Right lobe of liver (tissue), 6 donors: ENCODE results near the gene ADARB2. TPM values are rescaled to one million over a fixed set of nuclear protein-coding genes. Genes with fewer than 3 reads are reported as not detected.

Experiments
- ATAC-seq, 4 donors: fragments of 200-7000 bp; cut with Tn5 transposase; one replicate each; pipeline ENCODE4 v1.9.1; 2020; ENCODE audit warnings: mild to moderate bottlenecking in 4 of 4, moderate library complexity in 4 of 4
- DNase-seq, 3 donors: peaks; one replicate each; pipeline ENCODE4 v3.0.0-alpha.2; 2020
- H3K27ac ChIP-seq, 3 donors: fragments of 200-600 bp; one replicate each; pipeline ENCODE4 v1.8.0; 2022
- H3K27me3 ChIP-seq, 2 donors: fragments of 200-600 bp; one replicate each; pipeline ENCODE4 v1.8.0; 2022
- H3K36me3 ChIP-seq, 4 donors: fragments of 200-600 bp; sonication (generic) in 1 of 4; one replicate each; pipeline versions ENCODE4 v1.5.1 to v1.8.0; 2017 to 2022; ENCODE audit warnings: control low read depth in 1 of 4
- H3K4me1 ChIP-seq, 4 donors: fragments of 200-600 bp; sonication (generic) in 1 of 4; one replicate each; pipeline versions ENCODE4 v1.5.1 to v1.8.0; 2017 to 2022; ENCODE audit warnings: control low read depth in 1 of 4
- H3K4me3 ChIP-seq, 3 donors: fragments of 200-600 bp; one replicate each; pipeline ENCODE4 v1.8.0; 2022
- H3K9me3 ChIP-seq, 4 donors: fragments of 200-600 bp; sonication (generic) in 1 of 4; one replicate each; pipeline versions ENCODE4 v1.5.1 to v1.8.0; 2017 to 2022; ENCODE audit warnings: control low read depth in 1 of 4
- POLR2A ChIP-seq: fragments of 450-650 bp; IDR thresholded peaks from one replicate; pipeline ENCODE4 v1.6.1; 2017; ENCODE audit warnings: antibody characterized with exemption, mild to moderate bottlenecking
- WGBS: methylation state at CpG from one replicate; pipeline ENCODE4 v1.1.6; 2018; ENCODE audit warnings: low coverage, low lambda C conversion rate; ENCODE audit not compliant: insufficient coverage; ENCODE audit errors: missing lambda C conversion rate; 5-methylcytosine and 5-hydroxymethylcytosine counted together
- intact Hi-C, 2 donors: fragments of 100-400 bp; cut with DNase I; formaldehyde crosslinking; loops; one replicate each; pipeline versions ENCODE4 v1.11.2 to v1.14.1; 2022
- total RNA-seq, 6 experiments: library from RNA; depleted of rRNA in 2 of 6; stranded (reverse); fragments of >200 nt in 2 of 6; fragmentation: NEBNext Ultra II Directional in 3 of 6; extraction: Animal tissue kit (Norgen Biotek cat#: 25700) in 3 of 6; gene quantifications; one replicate each; pipeline versions ENCODE4 v1.1.0 to v1.2.4, GENCODE V29; 2016 to 2023
- TF ChIP-seq, protein P1 (sequence below), 4 donors: fragments of 200-600 bp in 3 of 4; fragments of 450-650 bp in 1 of 4; IDR thresholded peaks; one replicate each; pipeline versions ENCODE4 v1.5.1 to v1.8.0; 2016 to 2022; ENCODE audit warnings: antibody characterized with exemption in 4 of 4, mild to moderate bottlenecking in 2 of 4
- donor health status: DM: no; HTN: yes; CAD: no.
- donor health status: DM: no; HTN: no; CAD: no.
- donor health status: DM: no; HTN: no; CAD: no.
- donor health status: DM: no; HTN: yes; CAD: no.
- donor health status: DM: no; HTN: yes; CAD: no.

Gene ADARB2
- total RNA-seq, 6 experiments from 2014 or later: 0.07 to 0.68 (median 0.42) TPM

DNA sequence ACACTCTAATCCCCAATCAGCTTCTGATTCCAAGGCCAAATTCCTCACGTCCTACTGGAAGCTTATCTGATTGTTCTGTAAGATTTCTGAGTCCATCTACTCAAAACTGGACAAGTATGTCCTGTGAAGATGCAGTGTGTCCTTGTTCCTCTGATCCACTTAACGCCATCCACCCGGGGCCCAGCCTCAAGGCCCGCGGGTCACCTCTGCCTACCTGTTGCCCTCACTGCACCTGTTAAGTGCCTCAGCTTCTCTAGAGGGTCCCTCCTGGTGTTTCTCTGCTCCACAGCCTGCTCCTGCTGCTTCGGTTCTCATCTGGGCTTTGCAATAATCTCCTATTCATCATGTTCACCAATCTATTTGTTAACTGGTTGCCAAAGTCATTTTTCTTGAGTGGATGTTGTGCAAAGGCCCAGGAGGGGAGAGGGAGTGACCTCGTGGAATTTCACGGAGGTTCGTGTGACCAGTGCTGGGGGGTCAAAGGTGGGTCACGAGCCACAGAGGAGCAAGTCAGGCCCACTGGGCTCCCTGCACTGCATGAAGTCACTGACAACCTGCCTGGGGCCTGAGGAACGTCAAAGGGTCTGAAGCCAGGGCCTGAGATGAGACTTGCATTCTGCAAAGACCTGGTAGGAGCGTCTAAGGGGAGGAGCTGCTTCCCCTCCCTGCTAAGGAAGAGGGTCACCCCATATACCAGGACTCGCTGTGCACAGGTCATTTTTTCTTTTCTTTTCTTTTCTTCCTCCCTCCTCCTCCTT is 343.0 kb downstream of the ADARB2 start:
- ATAC-seq: no peak
- Histone ChIP-seq H3K36me3 (no peaks in the 10 kb centered on the region), H3K4me3 (no peak overlapping the region), H3K27me3 (no peaks in the 10 kb centered on the region), H3K4me1 (no peaks in the 10 kb centered on the region), H3K27ac (no peak overlapping the region), H3K9me3 (no peaks in the 10 kb centered on the region)
- intact Hi-C loops: no loop called here
- DNase-seq: peak in 1 of 3 donors; percentile 18
- WGBS: 51% methylated on average over 11 of the region's 13 CpGs
- TF ChIP-seq, protein P1, sequence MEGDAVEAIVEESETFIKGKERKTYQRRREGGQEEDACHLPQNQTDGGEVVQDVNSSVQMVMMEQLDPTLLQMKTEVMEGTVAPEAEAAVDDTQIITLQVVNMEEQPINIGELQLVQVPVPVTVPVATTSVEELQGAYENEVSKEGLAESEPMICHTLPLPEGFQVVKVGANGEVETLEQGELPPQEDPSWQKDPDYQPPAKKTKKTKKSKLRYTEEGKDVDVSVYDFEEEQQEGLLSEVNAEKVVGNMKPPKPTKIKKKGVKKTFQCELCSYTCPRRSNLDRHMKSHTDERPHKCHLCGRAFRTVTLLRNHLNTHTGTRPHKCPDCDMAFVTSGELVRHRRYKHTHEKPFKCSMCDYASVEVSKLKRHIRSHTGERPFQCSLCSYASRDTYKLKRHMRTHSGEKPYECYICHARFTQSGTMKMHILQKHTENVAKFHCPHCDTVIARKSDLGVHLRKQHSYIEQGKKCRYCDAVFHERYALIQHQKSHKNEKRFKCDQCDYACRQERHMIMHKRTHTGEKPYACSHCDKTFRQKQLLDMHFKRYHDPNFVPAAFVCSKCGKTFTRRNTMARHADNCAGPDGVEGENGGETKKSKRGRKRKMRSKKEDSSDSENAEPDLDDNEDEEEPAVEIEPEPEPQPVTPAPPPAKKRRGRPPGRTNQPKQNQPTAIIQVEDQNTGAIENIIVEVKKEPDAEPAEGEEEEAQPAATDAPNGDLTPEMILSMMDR (IDR thresholded peaks at IDR 0.05): no peak
- TF ChIP-seq POLR2A: no peak

DNA sequence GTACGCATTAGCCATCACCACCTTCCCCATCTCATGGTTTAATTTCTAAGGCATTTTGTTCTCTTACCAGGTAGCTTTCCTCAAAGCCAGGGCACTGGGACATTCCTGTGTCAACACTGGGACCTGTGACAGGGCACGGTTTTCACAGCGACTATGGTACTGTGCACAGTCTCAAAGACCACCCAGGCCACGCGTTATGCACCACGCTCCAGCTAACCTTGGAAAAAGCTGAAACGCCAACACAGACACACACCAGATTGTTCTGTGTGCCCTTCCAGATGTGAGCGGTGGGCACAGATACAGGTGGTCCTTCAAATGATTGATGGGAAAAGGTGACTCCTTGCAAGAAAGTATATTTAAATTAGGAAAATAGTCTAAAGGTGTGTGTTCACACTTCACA is 343.8 kb downstream of the ADARB2 start:
- ATAC-seq (no peak), DNase-seq (peak in 1 of 3 donors; percentile 4)
- intact Hi-C loops: no loop called here
- Histone ChIP-seq H3K27me3 (no peaks in the 10 kb centered on the region), H3K4me1 (no peaks in the 10 kb centered on the region), H3K9me3 (no peaks in the 10 kb centered on the region), H3K4me3 (no peak overlapping the region), H3K27ac (no peak overlapping the region), H3K36me3 (no peaks in the 10 kb centered on the region)
- TF ChIP-seq, protein P1 (IDR thresholded peaks at IDR 0.05): no peak
- no peak for TF ChIP-seq POLR2A
- WGBS: 92% methylated on average over 4 of the region's 8 CpGs

GRCh38 chr10:1392127-1392526 is 345.2 kb downstream of the ADARB2 start:
- Histone ChIP-seq H3K9me3 (no peaks in the 10 kb centered on the region), H3K36me3 (no peaks in the 10 kb centered on the region), H3K27me3 (no peaks in the 10 kb centered on the region), H3K4me3 (no peak overlapping the region), H3K27ac (no peak overlapping the region), H3K4me1 (no peaks in the 10 kb centered on the region)
- WGBS: 64% methylated on average over 4 of the region's 4 CpGs
- no peak for TF ChIP-seq POLR2A
- TF ChIP-seq, protein P1 (IDR thresholded peaks at IDR 0.05): no peak
- no peak for ATAC-seq
- intact Hi-C loops: no loop called here
- DNase-seq: no peak

DNA sequence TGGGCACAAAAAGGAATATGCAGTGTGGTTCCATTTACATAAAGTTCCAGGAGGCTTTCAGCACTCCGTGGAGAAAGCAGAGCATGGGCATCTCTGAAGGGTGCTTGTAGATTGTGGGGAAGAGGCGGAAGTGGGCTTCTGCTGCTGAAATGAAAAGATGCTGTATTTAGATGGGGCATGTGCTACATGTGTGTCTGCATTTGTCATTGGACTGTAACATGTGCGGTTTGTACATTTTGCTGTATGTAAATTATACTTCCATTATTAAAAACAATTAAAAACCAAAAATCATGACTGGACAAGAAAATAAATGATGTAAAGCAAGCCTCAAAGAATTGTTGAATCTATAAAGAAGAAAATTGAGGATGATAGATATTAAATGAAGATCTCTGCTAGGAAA is 347.1 kb downstream of the ADARB2 start:
- no peaks in the 10 kb centered on the region for H3K36me3 ChIP-seq
- H3K4me3 ChIP-seq: no peak overlapping the region
- TF ChIP-seq, protein P1 (IDR thresholded peaks at IDR 0.05): no peak
- no peak for TF ChIP-seq POLR2A
- no peaks in the 10 kb centered on the region for H3K9me3 ChIP-seq
- intact Hi-C loops: no loop called here
- no peaks in the 10 kb centered on the region for H3K27me3 ChIP-seq
- WGBS: 40% methylated on average over 3 of the region's 3 CpGs
- H3K27ac ChIP-seq: no peak overlapping the region
- DNase-seq: no peak
- no peaks in the 10 kb centered on the region for H3K4me1 ChIP-seq
- ATAC-seq: no peak
